ENCODE results near the gene TPRX1.

Gene TPRX1

GRCh38 chr19:47755065-47755761 lies 49.1 kb downstream of the TPRX1 start:
- no peak for DNase-seq
- Histone ChIP-seq H3K4me1 (no peaks in the 10 kb centered on the region), H3K36me3 (peaks cover 89% of the 10 kb centered on the region), H3K27me3 (no peaks in the 10 kb centered on the region), H3K9me3 (no peaks in the 10 kb centered on the region), H3K4me3 (ENCODE audit: low read depth, low read length) (no peak overlapping the region)
- no peak for TF ChIP-seq CTCF (IDR thresholded peaks at IDR 0.05; ENCODE audit: low read depth, low read length)

GRCh38 chr19:47754206-47755064 lies 49.9 kb downstream of the TPRX1 start:
- Histone ChIP-seq H3K9me3 (no peaks in the 10 kb centered on the region), H3K36me3 (peaks cover 97% of the 10 kb centered on the region), H3K27me3 (no peaks in the 10 kb centered on the region), H3K4me3 (ENCODE audit: low read depth, low read length) (no peak overlapping the region), H3K4me1 (no peaks in the 10 kb centered on the region)
- no peak for TF ChIP-seq CTCF (IDR thresholded peaks at IDR 0.05; ENCODE audit: low read depth, low read length)
- DNase-seq, result no peak

DNA sequence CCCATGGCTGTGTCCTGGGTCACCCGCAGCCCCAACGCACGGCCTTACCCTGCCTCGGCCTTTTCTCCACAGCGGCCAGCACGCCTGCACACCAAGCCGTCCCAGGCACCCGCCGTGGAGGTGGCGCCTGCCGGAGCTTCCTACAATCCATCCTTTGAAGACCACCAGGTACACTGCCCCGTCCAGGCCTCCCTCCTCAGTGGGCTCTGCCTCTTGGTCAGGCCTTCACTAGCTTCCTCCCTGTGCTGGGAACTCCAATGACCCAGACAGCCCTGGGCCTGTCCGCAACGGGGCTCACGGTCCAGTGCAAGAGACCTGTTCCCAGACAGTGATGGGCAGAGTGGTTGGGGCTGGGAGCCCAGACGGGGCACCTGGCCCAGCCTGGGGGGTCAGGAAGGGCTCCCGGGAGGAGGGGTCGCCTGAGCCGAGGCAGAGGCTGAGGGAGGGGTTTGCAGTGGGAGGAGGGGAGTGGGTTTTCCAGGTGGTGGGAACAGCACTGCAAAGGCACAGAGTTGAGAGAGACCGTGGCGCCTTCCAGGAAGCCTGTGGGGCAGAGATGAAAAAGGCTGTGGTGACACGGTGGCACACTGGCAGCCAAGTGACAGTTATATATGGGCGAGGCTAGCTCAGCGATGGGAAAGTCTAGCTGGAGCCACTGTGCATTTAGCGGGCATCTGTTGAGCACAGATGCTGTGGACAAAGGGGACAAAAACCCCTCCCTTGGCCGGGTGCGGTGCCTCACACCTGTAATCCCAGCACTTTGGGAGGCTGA lies 51.7 kb downstream of the TPRX1 start:
- no peak for DNase-seq
- Histone ChIP-seq H3K4me1 (no peaks in the 10 kb centered on the region), H3K27me3 (no peaks in the 10 kb centered on the region), H3K4me3 (ENCODE audit: low read depth, low read length) (no peak overlapping the region), H3K36me3 (peaks cover 96% of the 10 kb centered on the region), H3K9me3 (no peaks in the 10 kb centered on the region)
- no peak for TF ChIP-seq CTCF (IDR thresholded peaks at IDR 0.05; ENCODE audit: low read depth, low read length)

Measured in BE2C (cell line).